GM10266 (cell line): Measurements from ENCODE around the gene STOX2.

Source experiments
- DNase-seq: peaks from one replicate; pipeline ENCODE4 v3.0.0; 2012; ENCODE audit errors: extremely low spot score
- CTCF ChIP-seq: IDR thresholded peaks from 2 replicates; pipeline ENCODE4 v1.5.1; 2012; ENCODE audit warnings: mild to moderate bottlenecking, low read depth; ENCODE audit not compliant: control insufficient read depth, insufficient read depth; ENCODE audit errors: missing control alignments

The STOX2 gene

GRCh38 chr4:183909187-183909586, 4.1 kb downstream of the STOX2 start:
- DNase-seq, result no peak
- no peak for TF ChIP-seq CTCF

GRCh38 chr4:183909801-183910200, 4.7 kb downstream of the STOX2 start:
- no peak for TF ChIP-seq CTCF
- DNase-seq, result no peak

GRCh38 chr4:183912585-183912984, 7.5 kb downstream of the STOX2 start:
- DNase-seq, result no peak
- TF ChIP-seq CTCF, result no peak

GRCh38 chr4:183915976-183916375, 10.9 kb downstream of the STOX2 start:
- TF ChIP-seq CTCF, result no peak
- DNase-seq, result no peak

- DNase-seq, result no peak
- TF ChIP-seq CTCF, result no peak
Measured at GRCh38 chr4:183918696-183919095, 13.6 kb downstream of the STOX2 start.

- TF ChIP-seq CTCF, result no peak
Measured at GRCh38 chr4:183919141-183919540, 14.0 kb downstream of the STOX2 start.

GRCh38 chr4:183920512-183920911, 15.4 kb downstream of the STOX2 start:
- TF ChIP-seq CTCF, result no peak
- no peak for DNase-seq

More at GRCh38 chr4:183919141-183919540, 14.0 kb downstream of the STOX2 start:
- DNase-seq, result no peak

- no peak for DNase-seq
- no peak for TF ChIP-seq CTCF
Measured at GRCh38 chr4:183921335-183921734, 16.2 kb downstream of the STOX2 start.
